ENCODE measurements around the gene RBM38. TPM values are rescaled to one million over a fixed set of nuclear protein-coding genes. Genes with fewer than 3 reads are reported as not detected.
A peak's percentile ranks its signal among the peaks of the same experiment; 100 is the strongest.

The RBM38 gene
- total and polyA plus RNA-seq, 10 of the 15 experiments (the other 5 are each of a cell fraction or from before 2014, with no cell fraction given): 0.32 to 118 (median 25.2) TPM

- TF ChIP-seq CREM (IDR thresholded peaks at IDR 0.05; ENCODE audit: low read depth): peak; percentile 87
- no peak for TF ChIP-seq RAD21 (IDR thresholded peaks at IDR 0.05; ENCODE audit: insufficient read depth, low read depth, low read length)
- peak; percentile 65 for TF ChIP-seq MLLT1 (IDR thresholded peaks at IDR 0.05)
- TF ChIP-seq POLR2AphosphoS5 (IDR thresholded peaks at IDR 0.05; ENCODE audit: low read length): peak; percentile 84
- TF ChIP-seq ZNF207 (IDR thresholded peaks at IDR 0.05; ENCODE audit: borderline replicate concordance): peak; percentile 95; the same call in 1 of the 2 replicates
- no peak for TF ChIP-seq TAF1 (IDR thresholded peaks at IDR 0.05; ENCODE audit: borderline replicate concordance, low read depth, low read length)
- peak; percentile 78 for TF ChIP-seq LARP7 (IDR thresholded peaks at IDR 0.05)
- TF ChIP-seq HSF1 (IDR thresholded peaks at IDR 0.05; ENCODE audit: low read depth, low read length): no peak
- TF ChIP-seq POLR2A (IDR thresholded peaks at IDR 0.05; ENCODE audit: low read depth, low read length): peak; percentile 91
- peak; percentile 91 for TF ChIP-seq GABPA (IDR thresholded peaks at IDR 0.05; ENCODE audit: low read depth)
- TF ChIP-seq PML (IDR thresholded peaks at IDR 0.05; ENCODE audit: low read length): 0 out of 2 replicates have a peak, but pooled peaks have one; percentile 55
- no peak for TF ChIP-seq YBX1 (IDR thresholded peaks at IDR 0.05)
- peak; percentile 33 for TF ChIP-seq RELA (IDR thresholded peaks at IDR 0.05; ENCODE audit: borderline replicate concordance, partially characterized antibody)
- no peak for TF ChIP-seq SP1 (IDR thresholded peaks at IDR 0.05; ENCODE audit: low read depth, low read length)
- no peak for TF ChIP-seq ZNF592 (IDR thresholded peaks at IDR 0.05)
- peak; percentile 30 for TF ChIP-seq KLF5 (IDR thresholded peaks at IDR 0.05; ENCODE audit: partially characterized antibody)
- peak; percentile 61; the same call in 1 of the 2 replicates for TF ChIP-seq GATAD2B (conservative IDR thresholded peaks at IDR 0.05; ENCODE audit: low read depth)
Measured at GRCh38 chr20:57351042-57351783, 40.0 kb upstream of the RBM38 start, which contains the start of gene RAE1 (continued).

All from GM12878 (cell line).